Trophoblast cell (in vitro differentiated cells and primary cell): ENCODE data around the gene ZNF276.

ENCODE experiments used
- DNase-seq, 2 donors: peaks; one replicate each; pipeline ENCODE4 v3.0.0-alpha.2; 2016
- H2AFZ ChIP-seq: 2 replicates; pipeline ENCODE4 v1.6.1; 2013; ENCODE audit warnings: low read length, moderate library complexity, mild to moderate bottlenecking; ENCODE audit not compliant: insufficient read depth, poor library complexity
- H2AK5ac ChIP-seq: 2 replicates; pipeline ENCODE4 v1.6.1; 2013; ENCODE audit warnings: mild to moderate bottlenecking, low read length
- H2BK120ac ChIP-seq: 2 replicates; pipeline ENCODE4 v1.6.1; 2013; ENCODE audit warnings: low read length, mild to moderate bottlenecking, moderate library complexity; ENCODE audit not compliant: insufficient read depth, poor library complexity
- H2BK12ac ChIP-seq: 2 replicates; pipeline ENCODE4 v1.6.1; 2013; ENCODE audit warnings: mild to moderate bottlenecking, low read length, moderate library complexity
- H2BK5ac ChIP-seq: 2 replicates; pipeline ENCODE4 v1.6.1; 2013; ENCODE audit warnings: low read length, low read depth, moderate library complexity, mild to moderate bottlenecking; ENCODE audit not compliant: poor library complexity
- H3K14ac ChIP-seq: 2 replicates; pipeline ENCODE4 v1.6.1; 2013; ENCODE audit warnings: mild to moderate bottlenecking, low read length
- H3K18ac ChIP-seq: 2 replicates; pipeline ENCODE4 v1.6.1; 2013; ENCODE audit warnings: mild to moderate bottlenecking, low read length
- H3K23ac ChIP-seq: 2 replicates; pipeline ENCODE4 v1.6.1; 2013; ENCODE audit warnings: low read length
- H3K27ac ChIP-seq: 2 replicates; pipeline ENCODE4 v1.5.1; 2013; ENCODE audit warnings: low read depth, mild to moderate bottlenecking, inconsistent platforms, low read length, moderate library complexity
- H3K27me3 ChIP-seq: 2 replicates; pipeline ENCODE4 v1.6.1; 2013; ENCODE audit warnings: inconsistent platforms, mild to moderate bottlenecking, low read length, moderate library complexity; ENCODE audit not compliant: insufficient read depth
- H3K36me3 ChIP-seq, 2 experiments: 1 replicate in 1 of 2; 2 replicates in 1 of 2; pipeline ENCODE4 v1.6.1; 2013; ENCODE audit warnings: low read length in 2 of 2, mild to moderate bottlenecking in 2 of 2, moderate library complexity in 1 of 2; ENCODE audit not compliant: insufficient read depth in 2 of 2, control insufficient read depth in 1 of 2
- H3K4ac ChIP-seq: 2 replicates; pipeline ENCODE4 v1.6.1; 2013; ENCODE audit warnings: low read depth, mild to moderate bottlenecking, low read length, moderate library complexity
- H3K4me1 ChIP-seq, 2 experiments: 1 replicate in 1 of 2; 2 replicates in 1 of 2; pipeline ENCODE4 v1.6.1; 2013; ENCODE audit warnings: low read length in 2 of 2, mild to moderate bottlenecking in 2 of 2, moderate library complexity in 1 of 2; ENCODE audit not compliant: insufficient read depth in 2 of 2, control insufficient read depth in 1 of 2
- H3K4me2 ChIP-seq: 2 replicates; pipeline ENCODE4 v1.6.1; 2013; ENCODE audit warnings: inconsistent platforms, mild to moderate bottlenecking, low read length, moderate library complexity
- H3K4me3 ChIP-seq: 2 replicates; pipeline ENCODE4 v1.5.1; 2013; ENCODE audit warnings: mild to moderate bottlenecking, low read depth, low read length, inconsistent platforms
- H3K79me1 ChIP-seq: one replicate; pipeline ENCODE4 v1.6.1; 2013; ENCODE audit warnings: low read length
- H3K79me2 ChIP-seq: 2 replicates; pipeline ENCODE4 v1.6.1; 2013; ENCODE audit warnings: low read length, mild to moderate bottlenecking; ENCODE audit not compliant: control insufficient read depth, insufficient read depth, poor library complexity
- H3K9ac ChIP-seq: 2 replicates; pipeline ENCODE4 v1.6.1; 2013; ENCODE audit warnings: mild to moderate bottlenecking, low read length
- H3K9me3 ChIP-seq: 2 replicates; pipeline ENCODE4 v1.6.1; 2013; ENCODE audit warnings: low read depth, mild to moderate bottlenecking, control low read depth, inconsistent platforms, low read length; ENCODE audit not compliant: insufficient read depth
- H4K12ac ChIP-seq: 2 replicates; pipeline ENCODE4 v1.6.1; 2013; ENCODE audit warnings: low read depth, mild to moderate bottlenecking, low read length, moderate library complexity
- H4K8ac ChIP-seq: 2 replicates; pipeline ENCODE4 v1.6.1; 2013; ENCODE audit warnings: low read depth, mild to moderate bottlenecking, low read length, moderate library complexity
- H4K91ac ChIP-seq: one replicate; pipeline ENCODE4 v1.6.1; 2013; ENCODE audit warnings: low read depth, mild to moderate bottlenecking, low read length, moderate library complexity
- WGBS: extraction: QIAGEN DNeasy Blood & Tissue Kit; methylation state at CpG from one replicate; pipeline ENCODE4 v1.1.7; 2013; ENCODE audit warnings: missing lambda C conversion rate; ENCODE audit not compliant: insufficient read length, insufficient coverage; ENCODE audit errors: extremely low coverage; 5-methylcytosine and 5-hydroxymethylcytosine counted together

Gene ZNF276

DNA sequence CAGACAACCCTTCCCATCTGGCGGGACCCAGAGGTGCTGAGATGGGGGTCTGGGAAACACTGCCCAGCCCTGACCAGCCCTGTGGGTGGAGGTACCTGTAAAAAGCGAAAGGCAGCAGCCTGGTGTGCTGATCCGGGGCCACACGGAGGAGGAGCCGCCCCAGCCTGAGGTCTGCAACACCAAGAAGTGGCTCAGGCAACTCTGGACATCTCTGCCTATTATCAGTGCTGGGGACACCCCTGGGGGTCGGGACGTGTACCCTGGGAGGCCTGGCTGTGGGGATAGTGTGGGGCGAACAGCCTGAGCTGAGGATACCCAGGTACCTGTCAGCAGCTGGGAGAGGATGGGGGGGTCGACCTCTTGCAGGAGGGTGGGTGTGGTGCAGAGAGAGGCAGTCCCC, 18.0 kb downstream of the ZNF276 start:
- Histone ChIP-seq H2AK5ac (no peak overlapping the region), H3K4ac (no peak overlapping the region), H2BK120ac (no peak overlapping the region), H4K91ac (no peak overlapping the region), H3K9me3 (peaks cover 1% of the 10 kb centered on the region), H3K27ac (no peak overlapping the region), H2BK12ac (no peak overlapping the region), H3K9ac (no peak overlapping the region), H3K23ac (no peak overlapping the region), H2AFZ (no peak overlapping the region), H3K14ac (no peak overlapping the region), H3K4me2 (no peak overlapping the region), H3K27me3 (no peaks in the 10 kb centered on the region), H4K12ac (no peak overlapping the region), H4K8ac (no peak overlapping the region), H3K79me1 (no peaks in the 10 kb centered on the region), H2BK5ac (no peak overlapping the region), H3K79me2 (no peaks in the 10 kb centered on the region), H3K4me1 (no peaks in the 10 kb centered on the region), H3K18ac (no peak overlapping the region), H3K36me3 (peaks cover 80 to 81% of the 10 kb centered on the region in 2 experiments), H3K4me3 (no peak overlapping the region)
- no CpG with 5 or more reads among the region's 9 CpGs for WGBS
- DNase-seq: no peak

DNA sequence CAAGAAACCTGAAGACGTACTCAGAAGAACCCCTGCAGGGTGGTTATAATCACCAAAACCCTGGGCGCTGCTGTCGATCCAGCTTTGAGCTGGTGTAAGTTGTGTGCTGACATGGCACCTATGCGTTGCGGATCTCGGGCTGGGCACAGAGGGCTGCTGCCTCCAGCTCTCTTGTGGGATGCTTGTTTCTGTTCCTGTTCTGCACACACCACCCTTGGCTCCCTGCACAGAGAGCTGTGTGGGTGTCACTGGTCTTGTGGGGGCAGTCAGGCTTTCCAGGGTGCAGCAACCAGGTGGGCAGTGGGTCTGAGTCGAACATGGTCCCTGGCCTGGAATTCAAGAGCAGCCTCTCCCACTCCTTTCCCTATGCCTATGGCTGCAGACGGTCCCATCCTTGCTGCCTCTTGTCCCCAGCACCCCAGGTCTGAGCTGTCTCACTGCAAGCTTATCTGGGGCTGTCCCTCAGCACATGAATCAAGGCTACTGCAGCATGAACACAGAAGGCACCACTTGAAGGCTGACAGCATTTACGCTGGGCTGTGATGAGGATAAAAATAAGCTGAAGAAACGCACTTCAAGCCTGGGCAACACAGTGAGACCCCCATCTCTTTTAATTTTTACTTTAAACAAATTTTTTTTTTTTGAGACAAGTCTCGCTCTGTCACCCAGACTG, 20.1 kb downstream of the ZNF276 start:
- H2BK12ac ChIP-seq: no peak overlapping the region
- no peak for DNase-seq
- H4K91ac ChIP-seq: no peak overlapping the region
- H2AFZ ChIP-seq: no peak overlapping the region
- H3K27ac ChIP-seq: no peak overlapping the region
- H3K79me2 ChIP-seq: no peaks in the 10 kb centered on the region
- no peak overlapping the region for H3K14ac ChIP-seq
- H3K36me3 ChIP-seq: peaks cover 80 to 82% of the 10 kb centered on the region in 2 experiments
- H3K4me2 ChIP-seq: no peak overlapping the region
- no peaks in the 10 kb centered on the region for H3K4me1 ChIP-seq
- no peak overlapping the region for H3K9ac ChIP-seq
- H3K4ac ChIP-seq: no peak overlapping the region
- H2BK5ac ChIP-seq: no peak overlapping the region
- H3K4me3 ChIP-seq: no peak overlapping the region
- H3K18ac ChIP-seq: no peak overlapping the region
- no peak overlapping the region for H2BK120ac ChIP-seq
- no peaks in the 10 kb centered on the region for H3K27me3 ChIP-seq
- WGBS: no CpG with 5 or more reads among the region's 11 CpGs
- H3K23ac ChIP-seq: no peak overlapping the region
- H3K9me3 ChIP-seq: peaks cover 1% of the 10 kb centered on the region
- no peak overlapping the region for H4K8ac ChIP-seq
- peak overlapping the region; percentile 15 for H4K12ac ChIP-seq
- no peak overlapping the region for H2AK5ac ChIP-seq
- H3K79me1 ChIP-seq: no peaks in the 10 kb centered on the region

- no peak overlapping the region for H3K27ac ChIP-seq
- no peak overlapping the region for H4K8ac ChIP-seq
- no peak for DNase-seq
- no peak overlapping the region for H3K4ac ChIP-seq
- no peak overlapping the region for H3K14ac ChIP-seq
- H2BK5ac ChIP-seq: no peak overlapping the region
- no peak overlapping the region for H3K4me3 ChIP-seq
- H2AK5ac ChIP-seq: no peak overlapping the region
- H3K9me3 ChIP-seq: peaks cover 1% of the 10 kb centered on the region
- no peaks in the 10 kb centered on the region for H3K27me3 ChIP-seq
- H3K4me2 ChIP-seq: no peak overlapping the region
- H3K79me1 ChIP-seq: no peaks in the 10 kb centered on the region
- no CpG with 5 or more reads among the region's 4 CpGs for WGBS
- H2BK120ac ChIP-seq: no peak overlapping the region
- no peak overlapping the region for H3K18ac ChIP-seq
- no peak overlapping the region for H4K12ac ChIP-seq
- no peaks in the 10 kb centered on the region for H3K79me2 ChIP-seq
- H4K91ac ChIP-seq: no peak overlapping the region
- H2AFZ ChIP-seq: no peak overlapping the region
- no peak overlapping the region for H2BK12ac ChIP-seq
- peaks cover 77 to 78% of the 10 kb centered on the region in 2 experiments for H3K36me3 ChIP-seq
- no peak overlapping the region for H3K23ac ChIP-seq
- H3K9ac ChIP-seq: no peak overlapping the region
- H3K4me1 ChIP-seq: no peaks in the 10 kb centered on the region
Measured at GRCh38 chr16:89742948-89743347, 21.6 kb downstream of the ZNF276 start.

GRCh38 chr16:89744813-89745212, 23.5 kb downstream of the ZNF276 start:
- no peak overlapping the region for H2BK12ac ChIP-seq
- no peak for DNase-seq
- H2AK5ac ChIP-seq: no peak overlapping the region
- no peak overlapping the region for H3K4me2 ChIP-seq
- H3K27ac ChIP-seq: no peak overlapping the region
- no peaks in the 10 kb centered on the region for H3K79me1 ChIP-seq
- H3K4me1 ChIP-seq: no peaks in the 10 kb centered on the region
- H3K18ac ChIP-seq: no peak overlapping the region
- no peak overlapping the region for H3K4me3 ChIP-seq
- H3K14ac ChIP-seq: no peak overlapping the region
- H4K91ac ChIP-seq: no peak overlapping the region
- H3K79me2 ChIP-seq: no peaks in the 10 kb centered on the region
- H3K27me3 ChIP-seq: no peaks in the 10 kb centered on the region
- WGBS: no CpG with 5 or more reads among the region's 16 CpGs
- H4K12ac ChIP-seq: no peak overlapping the region
- H3K4ac ChIP-seq: no peak overlapping the region
- H2BK120ac ChIP-seq: no peak overlapping the region
- peaks cover 76 to 77% of the 10 kb centered on the region in 2 experiments for H3K36me3 ChIP-seq
- no peaks in the 10 kb centered on the region for H3K9me3 ChIP-seq
- no peak overlapping the region for H2AFZ ChIP-seq
- H3K9ac ChIP-seq: no peak overlapping the region
- no peak overlapping the region for H3K23ac ChIP-seq
- H2BK5ac ChIP-seq: no peak overlapping the region
- H4K8ac ChIP-seq: no peak overlapping the region
